ENCODE results near the gene NT5DC2. TPM values are rescaled to one million over a fixed set of nuclear protein-coding genes. Genes with fewer than 3 reads are reported as not detected.

Gene NT5DC2
- total and polyA plus RNA-seq, 12 donors: 48.6 to 384 (median 89.1) TPM

GRCh38 chr3:52552089-52552488 lies 18.4 kb upstream of the NT5DC2 start:
- H3K27me3 ChIP-seq: no peaks in the 10 kb centered on the region
- no peak for DNase-seq
- H3K36me3 ChIP-seq (replicated peaks in 1 of 2): peaks cover 0 to 38% of the 10 kb centered on the region in 2 donors
- intact Hi-C loops (cut with DNase I): no loop called here
- peaks cover 35 to 54% of the 10 kb centered on the region in 2 donors for H3K4me1 ChIP-seq (replicated peaks in 1 of 2)
- TF ChIP-seq CTCF (IDR thresholded peaks at IDR 0.05): no peak
- no peak for TF ChIP-seq POLR2A (IDR thresholded peaks at IDR 0.05)
- no peaks in the 10 kb centered on the region for H3K9me3 ChIP-seq (replicated peaks in 1 of 3)
- peak overlapping the region in 2 of 5 donors; percentile 29 to 60 for H3K27ac ChIP-seq
- WGBS, 4 donors: 45 to 55% (median 51%) methylated on average over 3 of the region's 3 CpGs
- H3K4me3 ChIP-seq: no peak overlapping the region

DNA sequence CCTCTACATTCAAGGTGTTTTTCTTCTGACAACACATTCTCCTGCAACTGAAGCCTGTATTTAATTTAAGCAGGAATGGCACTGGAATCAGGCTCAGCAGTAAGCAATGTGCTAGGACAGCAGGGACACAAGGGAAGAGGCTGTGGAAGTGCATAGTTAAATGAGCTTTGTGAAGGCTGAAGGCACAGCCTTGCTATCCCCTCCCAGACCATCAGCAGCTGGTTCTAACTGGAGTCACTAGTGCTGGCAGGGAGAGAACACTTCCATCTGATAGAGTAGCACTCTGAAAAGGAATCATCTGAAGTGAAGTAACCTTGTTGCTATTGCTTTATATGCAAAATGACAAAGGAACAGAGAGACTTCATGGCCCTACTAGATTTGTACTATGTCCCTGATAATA lies 17.5 kb upstream of the NT5DC2 start:
- TF ChIP-seq CTCF (IDR thresholded peaks at IDR 0.05) (no peak), POLR2A (IDR thresholded peaks at IDR 0.05) (peak in 1 of 2 donors; percentile 19)
- H3K9me3 ChIP-seq (replicated peaks in 1 of 3): no peaks in the 10 kb centered on the region
- intact Hi-C loops (cut with DNase I): no loop called here

GRCh38 chr3:52547143-52547542 lies 13.5 kb upstream of the NT5DC2 start:
- WGBS, 4 donors: 65 to 79% (median 69%) methylated on average over 2 of the region's 2 CpGs
- peaks cover 0 to 19% of the 10 kb centered on the region in 2 donors for H3K4me1 ChIP-seq (replicated peaks in 1 of 2)
- H3K4me3 ChIP-seq: no peak overlapping the region
- no peak for TF ChIP-seq POLR2A (IDR thresholded peaks at IDR 0.05)
- TF ChIP-seq CTCF (IDR thresholded peaks at IDR 0.05): no peak
- no peak for DNase-seq
- H3K27ac ChIP-seq: no peak overlapping the region
- intact Hi-C loops (cut with DNase I): loop anchor here in 1 of 2 donors (10.0 kb wide), 1 partner anchor 118 kb away; no protein-coding TSS in a partner anchor
- H3K27me3 ChIP-seq: no peaks in the 10 kb centered on the region
- H3K36me3 ChIP-seq (replicated peaks in 1 of 2): peaks cover 0 to 38% of the 10 kb centered on the region in 2 donors
- H3K9me3 ChIP-seq (replicated peaks in 1 of 3): no peaks in the 10 kb centered on the region

More for the DNA sequence above, 17.5 kb upstream of the NT5DC2 start:
- Histone ChIP-seq H3K4me1 (replicated peaks in 1 of 2) (peaks cover 26 to 45% of the 10 kb centered on the region in 2 donors), H3K4me3 (no peak overlapping the region), H3K36me3 (replicated peaks in 1 of 2) (peaks cover 0 to 45% of the 10 kb centered on the region in 2 donors), H3K27me3 (no peaks in the 10 kb centered on the region), H3K27ac (peak overlapping the region in 3 of 5 donors; percentile 11 to 67 (median 28))
- DNase-seq: no peak

DNA sequence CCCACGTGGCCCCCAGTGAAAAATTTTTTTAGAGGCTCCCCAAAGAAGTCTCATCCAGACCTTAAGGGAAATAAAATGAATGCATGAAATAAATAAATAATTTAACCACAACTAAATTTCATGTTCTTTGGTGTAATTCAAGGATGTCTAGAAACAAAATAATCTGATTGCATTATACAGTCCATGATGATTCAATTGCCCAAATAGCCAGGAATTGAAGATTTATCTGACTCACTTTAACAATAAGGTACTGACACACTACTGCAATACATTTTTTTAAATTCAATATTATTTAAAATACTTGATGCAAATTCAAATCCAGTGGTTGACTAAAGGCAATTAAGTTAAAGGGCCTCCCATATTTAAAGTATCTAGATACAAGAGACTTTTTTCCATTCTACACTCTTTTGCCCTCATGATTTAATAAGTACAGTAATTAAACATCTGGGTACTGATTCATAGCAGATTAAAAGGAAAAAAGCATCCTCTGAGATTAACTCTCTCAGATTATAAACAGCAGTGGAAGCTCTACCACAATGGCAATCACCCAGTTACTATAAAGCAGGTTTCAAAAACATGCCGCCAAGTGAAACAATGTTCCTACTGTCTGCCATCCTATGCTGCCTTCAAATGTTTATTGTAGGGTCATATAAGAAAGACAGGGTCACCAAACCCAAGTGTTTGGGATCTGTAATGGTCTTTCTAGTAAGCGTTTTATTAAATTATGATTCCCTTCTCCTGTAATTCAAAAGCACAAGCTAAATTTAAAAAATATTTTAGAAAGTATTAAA lies 12.6 kb upstream of the NT5DC2 start:
- no peak for DNase-seq
- no peak overlapping the region for H3K4me3 ChIP-seq
- peaks cover 0 to 43% of the 10 kb centered on the region in 2 donors for H3K36me3 ChIP-seq (replicated peaks in 1 of 2)
- H3K9me3 ChIP-seq (replicated peaks in 1 of 3): no peaks in the 10 kb centered on the region
- peaks cover 0 to 19% of the 10 kb centered on the region in 2 donors for H3K4me1 ChIP-seq (replicated peaks in 1 of 2)
- TF ChIP-seq CTCF (IDR thresholded peaks at IDR 0.05) (no peak), POLR2A (IDR thresholded peaks at IDR 0.05) (no peak)
- intact Hi-C loops (cut with DNase I): loop anchor here in 1 of 2 donors (10.0 kb wide), 1 partner anchor 118 kb away; no protein-coding TSS in a partner anchor
- no peaks in the 10 kb centered on the region for H3K27me3 ChIP-seq
- peak overlapping the region in 1 of 5 donors; percentile 16 for H3K27ac ChIP-seq
- 76 to 86% (median 81%) methylated on average over 3 of the region's 3 CpGs for WGBS, 4 donors

Measured in adrenal gland (tissue), 12 donors.